GM19468 (cell line): ENCODE results near the gene HNRNPA1.

Source experiments
- ATAC-seq: cut with Tn5 transposase; IDR thresholded peaks from one replicate; pipeline ENCODE4 v1.9.1; 2021; ENCODE audit warnings: mild to moderate bottlenecking, moderate library complexity, moderate number of reproducible peaks; ENCODE audit not compliant: unreplicated experiment; ENCODE audit errors: extremely low read depth

The HNRNPA1 gene

DNA sequence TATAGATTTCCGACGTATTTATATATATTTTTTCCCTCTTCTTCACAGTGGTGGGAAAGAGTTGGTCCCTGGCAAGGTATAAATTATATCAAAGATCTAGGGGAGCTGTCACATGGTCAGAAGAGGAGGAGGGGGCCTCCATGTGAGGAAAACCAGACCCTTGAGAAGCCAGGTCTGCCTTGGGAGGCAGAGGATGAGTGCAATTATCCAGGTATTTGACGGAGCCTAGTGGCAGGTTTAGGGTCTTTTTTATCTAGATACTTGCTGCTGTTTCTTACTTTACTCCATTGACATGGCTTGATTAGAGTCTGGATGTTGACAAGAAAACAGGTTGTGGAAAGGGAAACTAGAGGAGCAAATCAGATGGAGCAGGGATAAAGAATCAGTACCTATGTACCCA, 49.9 kb downstream of the HNRNPA1 start:
- no peak for ATAC-seq

DNA sequence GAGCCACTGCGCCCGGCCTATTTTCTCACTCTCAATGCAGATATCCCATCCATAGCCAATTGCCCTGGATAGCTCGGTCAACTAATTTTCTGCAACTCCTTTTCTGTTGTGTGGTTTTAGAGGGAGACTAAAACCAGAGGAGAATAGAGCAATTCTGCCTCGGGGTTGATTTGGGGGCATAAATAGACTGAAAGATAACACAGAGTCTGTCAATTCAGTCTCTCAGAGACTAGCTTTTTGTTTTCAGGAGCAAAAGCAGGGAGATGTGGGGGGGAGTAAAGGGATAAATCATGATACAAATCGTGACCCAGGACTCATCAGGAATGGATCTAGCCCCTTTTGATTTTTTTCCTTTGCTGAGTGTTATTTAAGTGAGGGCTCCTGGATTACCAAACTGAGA, 50.9 kb downstream of the HNRNPA1 start:
- no peak for ATAC-seq

GRCh38 chr12:54333420-54334034, 53.0 kb downstream of the HNRNPA1 start:
- no peak for ATAC-seq
